A673 (cell line): ENCODE results near the gene IER5.

ENCODE experiments used
- EZH2 ChIP-seq: fragments of 200-600 bp; sonication (generic); IDR thresholded peaks from 2 replicates; pipeline ENCODE4 v1.6.1; 2017; ENCODE audit warnings: borderline replicate concordance, low read depth, mild to moderate bottlenecking, mixed read lengths, antibody characterized with exemption, low read length; ENCODE audit not compliant: poor library complexity, severe bottlenecking
- TF ChIP-seq, protein P1 (sequence below): fragments of 300-800, 200-600 bp; sonication (generic); conservative IDR thresholded peaks from 2 replicates; pipeline ENCODE4 v1.5.1; 2017; ENCODE audit warnings: low read depth, mild to moderate bottlenecking, antibody characterized with exemption, low read length, moderate library complexity, mixed read lengths

DNA sequence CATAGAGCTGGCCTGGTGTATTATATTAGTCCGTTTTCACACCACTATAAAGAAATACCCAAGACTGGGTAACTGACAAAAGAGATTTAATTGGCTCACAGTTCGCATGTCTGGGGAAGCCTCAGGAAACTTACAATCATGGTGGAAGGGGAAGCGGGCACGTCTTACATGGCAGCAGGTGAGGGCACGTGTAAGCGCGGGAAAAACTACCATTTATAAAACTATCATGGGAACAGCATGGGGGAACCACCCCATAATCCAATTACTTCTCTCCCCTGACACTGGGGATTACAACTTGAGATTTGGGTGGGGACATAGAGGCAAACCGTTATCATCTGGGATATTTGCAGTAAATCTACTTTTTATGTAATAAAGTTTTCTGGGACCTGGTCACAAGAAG, 6.8 kb downstream of the IER5 start:
- TF ChIP-seq, protein P1, sequence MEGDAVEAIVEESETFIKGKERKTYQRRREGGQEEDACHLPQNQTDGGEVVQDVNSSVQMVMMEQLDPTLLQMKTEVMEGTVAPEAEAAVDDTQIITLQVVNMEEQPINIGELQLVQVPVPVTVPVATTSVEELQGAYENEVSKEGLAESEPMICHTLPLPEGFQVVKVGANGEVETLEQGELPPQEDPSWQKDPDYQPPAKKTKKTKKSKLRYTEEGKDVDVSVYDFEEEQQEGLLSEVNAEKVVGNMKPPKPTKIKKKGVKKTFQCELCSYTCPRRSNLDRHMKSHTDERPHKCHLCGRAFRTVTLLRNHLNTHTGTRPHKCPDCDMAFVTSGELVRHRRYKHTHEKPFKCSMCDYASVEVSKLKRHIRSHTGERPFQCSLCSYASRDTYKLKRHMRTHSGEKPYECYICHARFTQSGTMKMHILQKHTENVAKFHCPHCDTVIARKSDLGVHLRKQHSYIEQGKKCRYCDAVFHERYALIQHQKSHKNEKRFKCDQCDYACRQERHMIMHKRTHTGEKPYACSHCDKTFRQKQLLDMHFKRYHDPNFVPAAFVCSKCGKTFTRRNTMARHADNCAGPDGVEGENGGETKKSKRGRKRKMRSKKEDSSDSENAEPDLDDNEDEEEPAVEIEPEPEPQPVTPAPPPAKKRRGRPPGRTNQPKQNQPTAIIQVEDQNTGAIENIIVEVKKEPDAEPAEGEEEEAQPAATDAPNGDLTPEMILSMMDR: no peak
- TF ChIP-seq EZH2: no peak
